HG03159 (cell line): ENCODE measurements around the gene EBLN2.

Source experiments
- ATAC-seq: cut with Tn5 transposase; IDR thresholded peaks from one replicate; pipeline ENCODE4 v1.9.1; 2021; ENCODE audit warnings: mild to moderate bottlenecking, moderate library complexity; ENCODE audit not compliant: unreplicated experiment

The EBLN2 gene

GRCh38 chr3:73061416-73061815 lies at the start of gene EBLN2:
Gene EBLN2 (plus strand): TSS chr3:73061659. CDS start chr3:73062082, 423 bp downstream.
- ATAC-seq = no peak

- no peak for ATAC-seq
Measured at GRCh38 chr3:73018298-73018697, 43.2 kb upstream of the EBLN2 start.

GRCh38 chr3:73018790-73019441 lies 42.5 kb upstream of the EBLN2 start:
- ATAC-seq = no peak

GRCh38 chr3:73021301-73021835 lies 40.1 kb upstream of the EBLN2 start:
- no peak for ATAC-seq

- no peak for ATAC-seq
Measured at GRCh38 chr3:73024836-73025235, 36.6 kb upstream of the EBLN2 start.

GRCh38 chr3:73026111-73026759 lies 35.2 kb upstream of the EBLN2 start:
- ATAC-seq = no peak

GRCh38 chr3:73026760-73027113 lies 34.7 kb upstream of the EBLN2 start:
- ATAC-seq = no peak

GRCh38 chr3:73028803-73029202 lies 32.7 kb upstream of the EBLN2 start:
- ATAC-seq = no peak

- no peak for ATAC-seq
Measured at GRCh38 chr3:73029321-73029796, 32.1 kb upstream of the EBLN2 start.

- ATAC-seq = no peak
Measured at GRCh38 chr3:73030073-73030597, 31.3 kb upstream of the EBLN2 start.

GRCh38 chr3:73031573-73032103 lies 29.8 kb upstream of the EBLN2 start:
- no peak for ATAC-seq

- ATAC-seq = no peak
Measured at GRCh38 chr3:73036694-73037591, 24.5 kb upstream of the EBLN2 start.

- ATAC-seq = no peak
Measured at GRCh38 chr3:73041537-73041936, 19.9 kb upstream of the EBLN2 start.

- ATAC-seq = no peak
Measured at GRCh38 chr3:73043414-73043813, 18.0 kb upstream of the EBLN2 start.

- no peak for ATAC-seq
Measured at GRCh38 chr3:73045391-73045790, 16.1 kb upstream of the EBLN2 start.

GRCh38 chr3:73046195-73046594 lies 15.3 kb upstream of the EBLN2 start:
- ATAC-seq = no peak

GRCh38 chr3:73049319-73049718 lies 12.1 kb upstream of the EBLN2 start:
- no peak for ATAC-seq

- ATAC-seq = no peak
Measured at GRCh38 chr3:73052857-73053256, 8.6 kb upstream of the EBLN2 start.

- ATAC-seq = no peak
Measured at GRCh38 chr3:73055583-73055982, 5.9 kb upstream of the EBLN2 start.

- ATAC-seq = no peak
Measured at GRCh38 chr3:73056014-73056844, 5.2 kb upstream of the EBLN2 start.
